NCI-H2029 treated with DMSO at 0.1 percent for 48 hours (cell line): ENCODE measurements around the gene PLEKHA7.

Experiments used
- DNase-seq: peaks from one replicate; lab custom pipeline; 2025; lab: John Stamatoyannopoulos, UW

The PLEKHA7 gene

DNA sequence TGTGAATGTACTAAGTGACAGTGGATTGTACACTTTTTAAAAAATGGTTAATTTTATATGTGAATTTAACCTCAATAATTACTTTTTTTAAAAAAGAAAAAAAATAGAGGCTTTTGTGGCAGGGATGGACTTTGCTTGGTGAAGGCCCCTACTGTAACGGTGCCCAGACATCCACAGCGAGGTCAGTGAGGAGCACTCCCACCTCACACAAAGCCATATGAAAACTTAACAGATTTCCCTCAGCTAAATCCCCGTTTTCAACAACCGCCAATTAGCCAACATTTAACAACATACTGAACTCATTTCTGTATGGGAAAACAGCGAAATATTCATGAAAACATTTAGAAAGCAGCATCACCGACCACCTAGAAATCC is 276.4 kb downstream of the PLEKHA7 start:
- DNase-seq: no peak
